Caki2 (cell line): ENCODE results near the gene CASP3. TPM values are rescaled to one million over a fixed set of nuclear protein-coding genes. Genes with fewer than 3 reads are reported as not detected.

Source experiments
- DNase-seq: peaks from one replicate; pipeline ENCODE4 v3.0.0-alpha.2; 2015; ENCODE audit warnings: low read depth
- in situ Hi-C: cut with HindIII; loops from 2 replicates; pipeline ENCODE4 v1.10.0; 2016; ENCODE audit warnings: low sequenced_read_pairs, low pct_unique_long_range_greater_than_20kb, mixed read lengths
- total RNA-seq: library from RNA; depleted of rRNA; stranded (reverse); fragments of >200 nt; shearing (Covaris generic); gene quantifications from 2 replicates; pipeline ENCODE4 v1.2.3, GENCODE V29; 2014; ENCODE audit warnings: low replicate concordance; rRNA removed

The CASP3 gene
- 28.7 and 34.7 TPM in 2 replicates for total RNA-seq

GRCh38 chr4:184649026-184649970 lies at the start of gene CASP3, which contains the start of gene PRIMPOL:
CASP3 (minus strand) TSS chr4:184649447; CDS start chr4:184638453, 10,994 bp downstream.
PRIMPOL (plus strand) TSS chr4:184649738; CDS start chr4:184657141, 7,403 bp downstream.
- in situ Hi-C loops = no loop called here
- peak; percentile 84 for DNase-seq

DNA sequence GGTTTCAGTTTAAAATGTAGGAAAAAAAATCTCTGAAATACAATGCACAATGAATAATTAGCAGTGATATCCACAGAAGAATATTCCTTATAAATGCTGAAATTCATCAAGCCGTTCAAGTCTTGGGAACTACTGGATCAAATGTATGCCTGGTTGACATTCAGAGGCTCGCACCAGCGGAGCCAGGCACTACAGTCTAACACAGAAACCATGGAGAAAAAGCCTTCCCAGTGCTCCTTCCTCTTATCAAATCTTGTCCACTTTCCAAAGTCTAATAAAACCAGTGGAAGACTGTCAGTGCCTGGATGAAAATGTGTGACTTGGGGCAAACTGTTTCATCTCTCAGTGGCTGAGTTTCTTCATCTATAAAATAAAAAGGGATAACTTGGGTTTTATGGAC lies 48.7 kb upstream of the CASP3 start:
- DNase-seq = no peak
- in situ Hi-C loops = no loop called here

GRCh38 chr4:184695178-184695896 lies 46.1 kb upstream of the CASP3 start:
- DNase-seq = no peak
- in situ Hi-C loops = no loop called here

- in situ Hi-C loops = no loop called here
- no peak for DNase-seq
Observed at GRCh38 chr4:184694412-184694956, 45.2 kb upstream of the CASP3 start.

DNA sequence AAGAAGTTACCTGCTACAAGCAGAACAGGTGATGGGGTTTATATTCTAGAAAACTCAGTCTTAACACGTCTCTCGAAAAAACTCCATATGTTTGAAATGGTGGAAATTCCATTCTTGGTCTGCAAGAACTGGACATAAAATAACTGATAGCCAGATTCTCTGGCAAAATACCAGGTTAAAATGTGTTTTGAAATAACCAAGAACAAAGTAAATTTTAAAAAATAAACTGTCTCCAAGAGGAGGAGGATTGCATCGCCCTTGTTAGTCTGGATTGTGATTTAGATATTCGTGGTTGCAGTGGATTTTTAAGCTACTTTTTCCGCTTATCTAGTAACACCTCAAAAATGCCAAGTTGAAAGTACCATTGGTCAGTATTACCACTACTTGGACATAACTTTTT lies 43.8 kb upstream of the CASP3 start:
- in situ Hi-C loops = no loop called here
- no peak for DNase-seq

DNA sequence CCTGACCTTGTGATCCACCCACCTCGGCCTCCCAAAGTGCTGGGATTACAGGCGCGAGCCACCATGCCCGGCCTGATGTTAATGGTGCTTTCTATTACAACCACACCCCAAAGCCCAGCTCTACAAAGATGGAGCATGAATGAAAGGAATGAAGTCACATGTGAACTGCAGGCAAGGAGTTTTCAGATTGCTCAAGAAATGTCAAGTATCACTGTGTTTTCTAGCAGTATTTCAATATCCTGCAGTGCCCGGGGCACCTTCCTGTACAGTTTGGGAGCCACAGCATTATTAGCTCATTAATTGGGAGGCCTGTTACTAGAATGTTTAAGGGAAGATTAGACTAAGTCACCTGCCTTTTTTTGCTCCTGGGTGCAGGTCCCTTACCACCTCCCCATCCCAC lies 40.4 kb upstream of the CASP3 start:
- in situ Hi-C loops = no loop called here
- DNase-seq = no peak

GRCh38 chr4:184688447-184688846 lies 39.2 kb upstream of the CASP3 start:
- peak; percentile 55 for DNase-seq
- in situ Hi-C loops = no loop called here

- no peak for DNase-seq
- in situ Hi-C loops = no loop called here
Observed at GRCh38 chr4:184688005-184688404, 38.8 kb upstream of the CASP3 start.

DNA sequence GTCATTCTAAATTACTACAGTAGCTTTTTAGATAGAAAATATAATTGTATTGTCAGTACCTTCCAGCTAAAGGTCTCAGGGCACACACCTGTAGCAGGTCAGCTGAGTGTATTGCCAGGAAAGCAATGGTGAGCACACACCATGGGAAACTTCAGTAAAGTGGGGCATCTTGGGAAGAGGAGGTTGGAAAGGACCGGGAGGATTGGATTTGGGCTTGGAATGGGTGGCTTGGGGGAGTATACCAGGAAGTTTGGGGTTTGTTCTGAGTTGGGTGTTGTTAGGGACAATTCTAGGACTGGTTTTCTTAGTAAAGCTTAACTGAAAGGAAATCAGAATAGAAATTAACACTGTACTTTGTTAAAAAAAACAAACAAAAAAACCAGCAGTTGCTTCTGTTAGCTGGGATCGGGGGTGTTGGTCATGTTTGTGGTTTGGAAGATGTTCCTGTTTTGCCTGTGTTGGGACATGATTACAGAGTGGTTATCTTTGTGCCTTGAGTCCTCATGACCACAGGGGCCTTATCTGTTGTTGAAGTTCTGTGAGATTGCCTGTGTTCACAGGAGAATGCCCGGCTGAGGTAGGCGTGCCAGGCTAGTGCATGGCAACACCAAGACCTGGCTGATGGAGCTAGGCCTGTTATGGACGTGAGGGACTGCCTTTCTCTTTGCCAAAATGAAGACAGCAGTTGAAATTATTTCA lies 35.4 kb upstream of the CASP3 start:
- in situ Hi-C loops = no loop called here
- no peak for DNase-seq

- in situ Hi-C loops = no loop called here
Observed at GRCh38 chr4:184681916-184682315, 32.7 kb upstream of the CASP3 start.

GRCh38 chr4:184680698-184681097 lies 31.5 kb upstream of the CASP3 start:
- DNase-seq = no peak
- in situ Hi-C loops = no loop called here

More at GRCh38 chr4:184681916-184682315, 32.7 kb upstream of the CASP3 start:
- no peak for DNase-seq

- in situ Hi-C loops = no loop called here
- no peak for DNase-seq
Observed at GRCh38 chr4:184675821-184676492, 26.7 kb upstream of the CASP3 start.

DNA sequence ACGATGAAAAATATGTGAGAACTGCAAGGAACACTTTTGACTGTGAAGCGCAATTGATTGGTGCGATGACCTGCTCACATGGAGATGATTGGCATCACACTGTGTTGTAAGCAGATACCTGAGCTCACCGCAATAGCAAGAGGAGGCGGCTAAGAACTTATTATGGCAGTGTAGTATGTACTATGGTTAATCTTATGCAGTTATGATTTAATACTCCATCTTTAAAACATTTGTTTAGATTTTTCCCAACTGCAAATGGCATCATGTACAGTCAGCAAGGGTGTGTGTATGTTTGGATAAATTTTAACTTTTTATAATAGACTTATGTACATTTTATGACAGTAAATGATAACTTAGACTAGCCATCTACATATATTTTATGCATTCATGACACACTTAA lies 25.8 kb upstream of the CASP3 start:
- DNase-seq = no peak

GRCh38 chr4:184674011-184674410 lies 24.8 kb upstream of the CASP3 start:
- in situ Hi-C loops = no loop called here
- DNase-seq = no peak

More for the DNA sequence above, 25.8 kb upstream of the CASP3 start:
- in situ Hi-C loops = no loop called here

GRCh38 chr4:184672741-184673140 lies 23.5 kb upstream of the CASP3 start:
- no peak for DNase-seq
- in situ Hi-C loops = no loop called here

DNA sequence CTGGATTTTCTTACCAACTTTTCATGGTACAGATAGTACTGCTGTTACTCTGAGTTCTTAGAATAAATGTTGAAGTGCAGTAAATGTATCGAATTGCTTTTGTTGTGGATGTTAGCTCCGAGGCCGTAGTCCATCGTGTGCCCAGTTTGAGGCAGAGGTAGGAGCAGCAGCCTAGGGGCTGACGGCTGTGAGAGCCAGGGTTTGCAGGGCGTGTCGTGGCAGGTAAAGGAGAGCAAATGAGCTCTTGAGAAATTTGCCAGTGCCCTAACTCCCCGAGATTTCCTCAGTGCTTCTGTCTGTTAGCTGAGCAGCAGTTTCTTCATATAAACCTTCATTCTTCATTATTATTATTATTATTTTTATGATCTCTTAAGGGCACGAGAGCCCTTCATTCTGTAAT lies 21.9 kb upstream of the CASP3 start:
- in situ Hi-C loops = no loop called here
- no peak for DNase-seq

DNA sequence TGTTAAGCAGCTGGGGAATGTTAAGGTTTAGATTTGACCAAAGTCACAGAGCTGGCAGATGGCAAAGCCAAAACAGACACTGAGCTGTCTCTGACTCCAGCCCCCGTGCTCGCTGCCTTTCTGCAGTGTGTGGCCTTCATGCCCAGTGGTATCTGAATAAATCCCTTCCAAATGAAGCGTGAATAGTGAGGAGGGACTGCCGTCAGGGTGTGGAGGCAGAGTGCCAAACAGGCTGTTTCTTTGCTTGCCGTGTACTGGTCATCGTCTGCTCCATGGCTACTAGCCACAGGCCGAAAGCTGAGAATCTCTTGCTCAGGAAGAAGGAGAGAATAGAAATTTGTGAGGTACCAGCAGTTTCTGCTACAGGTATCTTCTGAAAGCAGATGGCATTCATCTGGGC lies 20.0 kb upstream of the CASP3 start:
- no peak for DNase-seq
- in situ Hi-C loops = no loop called here
